Measurements from ENCODE around the gene TAOK2. TPM values are rescaled to one million over a fixed set of nuclear protein-coding genes. Genes with fewer than 3 reads are reported as not detected.

Gene TAOK2
- total and polyA plus RNA-seq, 3 donors from 2014 or later: 66.5 to 140 (median 126) TPM

- Histone ChIP-seq H3K4me3 (no peak overlapping the region), H3K4me1 (no peaks in the 10 kb centered on the region), H3K27ac (no peak overlapping the region), H3K27me3 (no peaks in the 10 kb centered on the region), H3K36me3 (ENCODE audit: low read depth, missing control alignments) (no peaks in the 10 kb centered on the region), H3K9me3 (no peaks in the 10 kb centered on the region)
- 75 to 84% methylated on average over 6 of the region's 6 CpGs for WGBS, 2 donors
- no peak for DNase-seq
- intact Hi-C loops (cut with DNase I; ENCODE audit: low total_unique reads): no loop called here
- no peak for TF ChIP-seq POLR2A (IDR thresholded peaks at IDR 0.05)
- TF ChIP-seq CTCF (IDR thresholded peaks at IDR 0.05): no peak
Measured at GRCh38 chr16:29984137-29984763, 10.6 kb downstream of the TAOK2 start.

GRCh38 chr16:29984764-29985147 lies 11.1 kb downstream of the TAOK2 start:
- H3K36me3 ChIP-seq (ENCODE audit: low read depth, missing control alignments): no peaks in the 10 kb centered on the region
- 89 to 93% methylated on average over 5 of the region's 5 CpGs for WGBS, 2 donors

GRCh38 chr16:29985271-29985811 lies 11.7 kb downstream of the TAOK2 start:
- TF ChIP-seq CTCF (IDR thresholded peaks at IDR 0.05): no peak
- DNase-seq: no peak
- WGBS, 2 donors: 91 to 98% methylated on average over 11 to 28 of the region's 28 CpGs
- no peaks in the 10 kb centered on the region for H3K9me3 ChIP-seq
- H3K36me3 ChIP-seq (ENCODE audit: low read depth, missing control alignments): no peaks in the 10 kb centered on the region
- no peak overlapping the region for H3K4me3 ChIP-seq
- H3K4me1 ChIP-seq: no peaks in the 10 kb centered on the region
- no peaks in the 10 kb centered on the region for H3K27me3 ChIP-seq
- H3K27ac ChIP-seq: no peak overlapping the region
- intact Hi-C loops (cut with DNase I; ENCODE audit: low total_unique reads): no loop called here

More at GRCh38 chr16:29984764-29985147, 11.1 kb downstream of the TAOK2 start:
- DNase-seq: no peak
- Histone ChIP-seq H3K9me3 (no peaks in the 10 kb centered on the region), H3K27me3 (no peaks in the 10 kb centered on the region), H3K27ac (no peak overlapping the region), H3K4me3 (no peak overlapping the region), H3K4me1 (no peaks in the 10 kb centered on the region)
- no peak for TF ChIP-seq CTCF (IDR thresholded peaks at IDR 0.05)
- no peak for TF ChIP-seq POLR2A (IDR thresholded peaks at IDR 0.05)
- intact Hi-C loops (cut with DNase I; ENCODE audit: low total_unique reads): no loop called here

GRCh38 chr16:29986231-29986630 lies 12.6 kb downstream of the TAOK2 start:
- Histone ChIP-seq H3K27ac (no peak overlapping the region), H3K4me3 (no peak overlapping the region), H3K27me3 (no peaks in the 10 kb centered on the region), H3K4me1 (no peaks in the 10 kb centered on the region), H3K36me3 (ENCODE audit: low read depth, missing control alignments) (no peaks in the 10 kb centered on the region), H3K9me3 (no peaks in the 10 kb centered on the region)
- TF ChIP-seq POLR2A (IDR thresholded peaks at IDR 0.05) (no peak), CTCF (IDR thresholded peaks at IDR 0.05) (no peak)
- intact Hi-C loops (cut with DNase I; ENCODE audit: low total_unique reads): no loop called here
- DNase-seq: no peak
- 83 to 94% methylated on average over 1 to 19 of the region's 20 CpGs for WGBS, 2 donors

GRCh38 chr16:29986931-29987330 lies 13.3 kb downstream of the TAOK2 start:
- no peak overlapping the region for H3K4me3 ChIP-seq
- H3K9me3 ChIP-seq: no peaks in the 10 kb centered on the region
- intact Hi-C loops (cut with DNase I; ENCODE audit: low total_unique reads): no loop called here
- WGBS, 2 donors: 88 to 90% methylated on average over 1 to 5 of the region's 5 CpGs
- DNase-seq: no peak
- TF ChIP-seq CTCF (IDR thresholded peaks at IDR 0.05) (no peak), POLR2A (IDR thresholded peaks at IDR 0.05) (no peak)
- H3K4me1 ChIP-seq: no peaks in the 10 kb centered on the region
- H3K27ac ChIP-seq: no peak overlapping the region
- H3K27me3 ChIP-seq: no peaks in the 10 kb centered on the region
- H3K36me3 ChIP-seq (ENCODE audit: low read depth, missing control alignments): no peaks in the 10 kb centered on the region

Measured in testis (tissue), 3 donors.